GM19035 (cell line): ENCODE results near the gene ST13.
A peak's percentile ranks its signal among the peaks of the same experiment; 100 is the strongest.
"Not testable (repeated sequence)": the region's sequence is repeated elsewhere in the genome, so short reads cannot be mapped to it uniquely, and the experiment has no call there.

ENCODE experiments used
- ATAC-seq: cut with Tn5 transposase; IDR thresholded peaks from one replicate; pipeline ENCODE4 v1.9.1; 2021; ENCODE audit not compliant: unreplicated experiment

The ST13 gene

DNA sequence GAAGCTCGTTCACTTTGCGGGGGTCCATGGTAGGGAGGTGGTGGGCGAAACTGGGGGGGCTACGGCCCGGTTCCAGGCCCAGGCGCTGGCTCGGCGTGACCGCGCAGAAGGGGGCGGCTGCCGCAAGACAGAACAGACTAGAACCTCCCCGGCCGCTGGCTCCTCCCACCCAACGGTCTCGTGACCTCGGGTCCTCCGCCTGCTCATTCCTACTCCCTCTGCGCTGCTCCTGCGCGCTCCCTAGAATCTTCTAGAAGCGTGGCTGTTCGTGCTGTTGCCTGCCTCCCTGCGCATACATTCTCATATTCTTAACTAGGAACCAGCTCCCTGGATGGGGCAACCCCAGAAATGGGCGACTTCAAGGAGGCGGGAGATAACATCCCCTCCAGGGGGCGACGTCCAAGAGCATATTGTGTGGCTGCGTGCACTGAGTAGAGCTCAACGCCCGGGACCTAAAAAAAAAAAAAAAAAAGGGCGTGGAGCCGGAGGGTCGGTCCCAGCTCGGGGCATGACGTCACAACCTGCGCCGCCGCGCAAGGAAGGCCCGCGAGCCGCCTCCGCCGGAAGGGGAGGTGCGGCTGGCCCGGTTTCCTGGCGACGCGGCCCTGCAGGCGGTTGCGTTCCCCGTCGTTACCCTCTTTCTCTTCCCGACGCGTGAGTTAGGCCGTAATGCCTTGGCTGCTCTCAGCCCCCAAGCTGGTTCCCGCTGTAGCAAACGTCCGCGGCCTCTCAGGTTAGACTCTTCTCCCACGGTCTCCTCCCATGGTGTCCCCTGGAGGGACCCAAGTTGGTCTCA is at the start of gene ST13, which contains the start of gene XPNPEP3:
Gene ST13, minus strand, starts transcription at position 127 of the 796 bp plus-strand sequence. Its CDS starts 99 bp downstream, at position 28.
Gene XPNPEP3, plus strand, starts transcription at position 636 of the 796 bp plus-strand sequence. Its CDS starts 34 bp downstream, at position 670.
- ATAC-seq: peak; percentile 85

DNA sequence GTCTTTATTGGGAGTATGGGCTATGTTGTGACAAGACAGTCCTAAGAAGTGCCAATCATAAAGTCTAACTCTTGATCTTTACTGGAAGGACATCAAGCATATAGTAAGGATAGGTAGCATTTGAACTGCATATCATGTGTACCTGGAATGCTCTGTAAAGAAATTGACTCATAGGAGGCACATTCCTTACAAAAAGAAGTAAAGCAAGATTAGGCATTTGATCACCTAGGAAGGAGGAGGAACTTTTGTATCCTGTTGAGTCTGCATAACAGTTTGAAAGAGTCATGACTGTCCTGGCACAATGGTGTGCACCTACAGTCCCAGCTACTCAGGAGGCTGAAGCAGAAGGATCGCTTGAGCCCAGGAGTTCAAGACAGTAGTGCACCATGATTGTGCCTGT is 47.7 kb upstream of the ST13 start:
- no peak for ATAC-seq

DNA sequence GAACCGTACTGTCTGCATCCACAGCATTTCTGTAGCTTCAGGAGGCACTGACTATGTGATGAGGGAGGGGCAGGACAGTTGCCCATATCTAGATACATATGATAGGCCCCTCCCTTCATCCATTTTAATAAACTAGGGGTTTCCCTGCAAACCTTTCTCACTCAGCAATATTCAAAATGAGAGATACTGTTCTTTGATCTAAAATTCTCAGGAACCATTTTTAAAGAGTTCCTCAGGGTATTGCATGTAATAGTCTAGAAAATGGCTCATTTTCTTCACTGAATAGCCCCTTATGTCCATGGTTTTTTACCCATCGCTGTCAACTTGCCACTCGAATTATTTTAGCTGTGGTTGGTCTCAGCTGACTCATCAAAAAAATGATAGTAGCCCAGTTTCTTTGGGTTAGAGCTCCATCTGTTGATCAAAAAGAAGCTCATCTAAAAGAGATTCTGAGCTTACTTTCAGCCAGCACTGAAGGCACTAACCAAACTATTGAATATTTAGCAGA is 42.5 kb upstream of the ST13 start:
- no peak for ATAC-seq

DNA sequence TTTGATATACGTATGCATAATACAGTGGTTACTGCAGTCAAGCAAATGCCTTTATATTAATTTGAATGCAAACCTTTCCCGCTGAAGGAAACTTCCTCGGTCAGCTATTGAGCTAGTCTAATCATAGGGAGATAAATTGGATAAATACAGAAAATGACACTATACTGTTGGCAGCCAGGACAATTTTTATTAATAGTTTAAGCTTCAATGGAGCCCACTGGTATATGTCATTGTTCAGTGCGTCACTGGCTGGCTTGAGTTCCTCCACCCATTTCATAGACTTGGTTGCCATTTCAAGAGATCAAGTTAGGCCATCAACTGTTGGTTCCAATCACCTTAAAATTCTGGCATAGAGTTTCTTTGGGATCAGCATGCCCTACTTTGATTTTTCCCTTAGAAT is 38.0 kb upstream of the ST13 start:
- no peak for ATAC-seq

DNA sequence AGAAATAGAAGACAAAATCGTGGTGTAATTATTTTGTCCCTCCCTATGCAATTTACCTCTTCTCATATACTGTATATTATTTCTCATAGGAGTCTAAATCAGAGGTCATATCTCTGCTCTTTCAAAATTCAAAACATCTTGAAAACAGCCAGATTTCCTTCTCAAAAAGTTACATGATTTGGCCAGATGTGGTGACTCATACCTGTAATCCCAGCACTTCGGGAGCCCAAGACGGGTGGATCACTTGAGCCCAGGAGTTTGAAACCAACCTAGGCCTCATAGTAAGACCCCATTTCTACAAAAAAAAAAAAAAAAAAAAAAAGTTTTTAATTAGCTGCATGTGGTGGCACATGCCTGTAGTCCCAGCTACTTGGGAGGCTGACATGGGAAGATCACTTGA is 34.4 kb upstream of the ST13 start:
- ATAC-seq: no peak

DNA sequence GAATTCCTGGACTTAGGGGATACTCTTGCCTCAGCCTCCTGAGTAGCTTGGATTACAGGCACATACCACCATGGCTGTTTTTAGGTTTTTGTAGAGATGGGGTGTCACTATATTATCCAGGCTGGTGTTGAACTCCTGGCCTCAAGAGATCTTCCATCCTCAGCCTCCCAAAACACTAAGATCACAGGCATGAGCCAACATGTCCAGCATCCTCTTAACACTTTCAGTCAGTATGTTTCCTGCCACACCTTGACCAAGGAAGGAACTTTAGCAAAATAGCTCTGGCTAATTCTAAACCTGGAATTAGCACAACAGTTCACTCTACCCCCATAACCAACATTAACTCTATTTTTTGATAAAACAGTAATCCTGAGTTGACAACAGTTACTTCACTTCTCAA is 32.7 kb upstream of the ST13 start:
- no peak for ATAC-seq

DNA sequence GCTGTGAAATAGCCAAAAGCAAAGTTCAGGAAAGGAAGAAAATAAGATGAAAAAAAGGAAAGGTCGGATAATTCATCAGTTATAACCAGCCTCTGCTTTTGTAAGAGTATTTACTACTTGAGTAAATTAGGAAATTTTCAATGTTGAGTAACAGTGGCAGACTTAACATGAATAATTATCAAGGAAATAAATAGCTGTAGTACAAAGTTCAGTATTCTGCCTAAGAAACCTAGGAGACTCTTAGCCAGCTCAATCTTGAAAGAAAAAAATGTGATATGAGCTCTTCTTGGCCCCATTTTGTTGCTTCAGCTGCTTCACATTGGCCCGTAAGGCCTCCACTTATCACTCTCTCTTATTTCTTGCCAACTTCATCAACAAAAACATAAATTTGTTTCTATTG is 22.5 kb upstream of the ST13 start:
- no peak for ATAC-seq

DNA sequence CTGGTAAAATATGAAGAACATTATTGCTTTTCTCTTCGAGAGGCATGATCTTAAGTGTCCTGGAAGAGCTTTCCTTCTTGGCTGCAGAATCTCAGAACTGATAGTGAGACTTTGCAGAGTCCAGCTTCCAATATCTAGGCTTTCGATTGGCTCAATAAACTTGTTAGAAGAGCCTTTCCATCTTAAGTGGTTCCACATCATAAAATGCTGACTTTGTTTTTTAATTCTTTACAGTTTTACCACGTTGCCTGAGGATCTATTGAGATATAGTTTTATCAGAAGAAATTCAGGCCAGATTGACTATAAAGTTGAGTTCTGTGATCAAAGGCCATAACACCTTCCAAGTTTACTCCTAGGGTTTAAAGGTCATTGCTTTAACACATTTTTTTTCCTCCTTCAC is 21.0 kb upstream of the ST13 start:
- ATAC-seq: no peak

DNA sequence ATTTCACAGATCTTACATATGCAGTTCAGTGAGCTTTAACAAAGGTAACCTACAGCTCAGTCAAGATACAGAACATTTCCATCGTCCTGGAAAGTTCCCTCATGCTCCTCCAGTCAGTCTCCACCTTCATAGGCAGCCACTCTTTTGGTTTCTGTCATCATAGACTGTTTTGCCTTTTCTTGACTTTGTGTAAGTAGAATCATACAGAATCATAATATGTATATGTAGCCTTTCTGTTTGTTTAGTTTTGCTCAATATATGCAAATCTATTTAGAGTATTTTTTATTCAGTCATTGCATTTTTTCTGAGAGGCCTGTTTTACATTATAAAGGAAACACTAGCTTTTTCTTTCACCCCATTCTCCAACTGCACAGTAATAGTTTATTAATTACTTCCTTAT is 20.5 kb upstream of the ST13 start:
- ATAC-seq: no peak

DNA sequence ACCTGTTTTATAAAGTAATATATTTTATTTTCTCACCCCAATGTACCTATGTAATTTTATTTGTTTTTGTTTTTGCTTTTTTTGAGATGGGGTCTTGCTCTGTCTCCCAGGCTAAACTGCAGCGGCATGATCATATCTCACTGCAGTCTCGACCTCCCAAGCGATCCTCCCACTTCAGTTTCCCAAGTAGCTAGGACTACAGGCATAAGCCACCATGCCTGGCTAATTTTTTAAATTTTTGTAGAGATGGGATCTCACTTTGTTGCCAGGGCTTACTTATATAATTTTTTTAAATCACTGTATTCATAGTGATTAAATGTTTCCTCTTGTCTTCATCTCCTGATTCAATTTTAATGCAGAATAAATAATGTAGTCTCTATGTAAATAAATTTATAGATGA is 18.7 kb upstream of the ST13 start:
- no peak for ATAC-seq

DNA sequence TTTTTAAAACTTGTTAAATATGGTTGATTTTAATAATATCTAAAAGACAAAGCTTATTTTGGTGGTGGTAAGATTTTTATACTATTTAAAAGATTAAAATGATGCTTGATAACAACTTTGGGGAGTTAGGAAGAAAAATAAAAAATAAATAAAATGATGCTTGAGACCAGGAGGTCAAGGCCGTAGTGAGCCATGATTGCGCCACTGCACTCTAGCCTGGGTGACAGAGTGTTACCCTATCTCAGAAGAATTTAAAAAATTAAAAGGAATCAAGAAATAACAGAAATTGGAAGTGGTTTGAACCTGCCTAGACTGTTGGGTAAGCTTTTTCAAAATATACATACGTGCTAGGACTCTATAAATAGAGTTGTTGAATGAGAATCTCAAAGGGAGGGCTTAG is 17.6 kb upstream of the ST13 start:
- ATAC-seq: no peak

DNA sequence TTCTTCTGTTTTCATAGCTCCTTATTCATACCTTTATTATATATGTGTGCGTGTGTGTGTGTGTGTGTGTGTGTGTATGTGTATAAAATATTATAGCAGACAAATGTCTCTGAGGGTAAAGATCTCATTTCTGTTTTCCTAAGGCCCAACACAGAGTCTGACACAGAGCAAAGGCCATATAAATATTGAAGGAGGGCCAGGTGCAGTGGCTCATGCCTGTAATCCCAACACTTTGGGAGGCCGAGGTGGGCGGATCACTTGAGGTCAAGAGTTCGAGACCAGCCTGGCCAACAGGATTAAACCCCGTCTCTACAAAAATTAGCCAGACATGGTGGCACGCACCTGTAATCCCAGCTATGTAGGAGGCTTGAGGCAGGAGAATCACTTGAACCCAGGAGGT is 11.9 kb upstream of the ST13 start:
- ATAC-seq: not testable (repeated sequence)

DNA sequence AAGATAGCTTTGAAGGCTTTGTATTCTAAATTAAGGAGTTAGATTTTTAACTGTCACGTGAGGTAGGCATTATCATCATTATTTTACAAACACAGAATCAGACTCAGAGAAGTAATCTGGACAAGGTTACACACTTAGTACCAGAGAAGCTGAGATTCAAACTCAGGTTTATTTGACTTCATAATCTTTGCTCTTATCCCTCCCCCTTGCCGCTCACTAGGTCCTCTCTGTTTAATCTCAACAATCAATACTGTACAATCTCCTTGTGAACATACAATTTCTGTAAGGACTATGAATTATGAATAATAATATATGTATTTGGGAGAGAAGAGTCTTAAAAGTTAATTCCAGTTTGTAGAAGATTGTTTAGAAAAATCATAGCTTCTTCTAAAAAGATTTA is 10.7 kb upstream of the ST13 start:
- ATAC-seq: no peak

DNA sequence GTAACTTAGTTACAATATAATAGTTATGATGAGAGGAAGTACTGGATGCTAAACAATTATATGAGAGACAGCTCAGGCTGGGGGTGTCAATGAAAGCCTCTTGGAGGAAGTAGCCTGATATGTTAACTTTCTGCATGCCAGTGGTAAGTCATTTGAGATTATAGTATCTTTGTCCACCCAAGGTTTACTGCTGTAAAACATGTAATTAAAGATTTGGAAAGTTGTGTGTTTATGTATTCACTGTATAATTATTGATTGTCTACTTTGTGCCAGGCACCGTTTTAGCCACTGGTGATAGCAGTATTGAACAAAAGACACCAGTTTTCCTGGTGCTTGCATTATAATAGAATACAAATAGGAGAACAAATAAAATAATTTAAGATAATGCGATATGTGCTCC is 6.1 kb upstream of the ST13 start:
- no peak for ATAC-seq

DNA sequence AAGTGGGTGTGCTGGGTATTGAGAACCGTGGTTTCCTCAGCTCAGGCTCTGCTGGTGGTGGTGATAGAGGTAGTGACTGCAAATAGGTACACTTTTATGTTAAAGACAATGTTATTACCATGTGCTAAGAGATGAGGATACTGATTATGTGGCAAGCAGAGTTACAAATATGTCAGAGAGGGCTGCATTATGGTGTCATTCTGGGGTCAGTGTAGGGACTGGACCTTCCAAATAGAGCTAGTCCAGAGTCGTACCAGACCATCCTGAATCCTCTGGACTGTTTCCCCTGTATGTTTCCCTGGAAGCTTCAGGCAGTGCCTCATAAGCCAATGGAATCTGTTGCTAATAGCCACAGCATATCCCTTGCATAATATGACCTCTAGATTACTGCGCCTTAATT is 5.6 kb upstream of the ST13 start, which contains the start of gene DNAJB7:
Gene DNAJB7, minus strand, starts transcription at position 101 of the 400 bp plus-strand sequence. CDS start 119 bp downstream, outside the sequence.
- no peak for ATAC-seq

DNA sequence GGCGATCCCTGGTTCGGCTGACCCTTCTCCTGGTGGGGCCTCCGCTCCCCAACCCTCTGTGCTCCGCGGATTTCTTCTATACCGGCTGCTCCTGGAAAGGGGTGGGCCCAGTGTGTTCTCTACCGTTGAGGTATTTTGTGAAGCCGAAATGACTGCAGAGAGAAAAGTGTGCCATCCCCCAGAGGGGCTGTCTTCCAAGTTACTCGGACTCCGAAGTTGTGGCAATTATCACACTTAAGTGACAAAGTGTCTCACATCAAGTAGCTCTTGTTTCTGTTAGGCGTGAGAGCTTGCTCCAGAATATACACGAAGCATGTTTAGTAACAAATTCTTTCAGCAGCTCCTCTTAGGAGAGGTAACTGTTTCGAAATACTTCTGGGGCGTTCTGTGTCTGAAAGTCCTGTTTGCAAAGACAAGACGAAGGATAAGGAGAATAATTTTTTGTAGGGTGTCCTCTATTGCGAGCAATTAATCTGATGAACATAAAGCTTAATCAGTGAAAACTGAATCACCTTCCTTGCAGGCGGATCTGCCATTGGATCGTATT is 943 bp upstream of the ST13 start:
- ATAC-seq: no peak

DNA sequence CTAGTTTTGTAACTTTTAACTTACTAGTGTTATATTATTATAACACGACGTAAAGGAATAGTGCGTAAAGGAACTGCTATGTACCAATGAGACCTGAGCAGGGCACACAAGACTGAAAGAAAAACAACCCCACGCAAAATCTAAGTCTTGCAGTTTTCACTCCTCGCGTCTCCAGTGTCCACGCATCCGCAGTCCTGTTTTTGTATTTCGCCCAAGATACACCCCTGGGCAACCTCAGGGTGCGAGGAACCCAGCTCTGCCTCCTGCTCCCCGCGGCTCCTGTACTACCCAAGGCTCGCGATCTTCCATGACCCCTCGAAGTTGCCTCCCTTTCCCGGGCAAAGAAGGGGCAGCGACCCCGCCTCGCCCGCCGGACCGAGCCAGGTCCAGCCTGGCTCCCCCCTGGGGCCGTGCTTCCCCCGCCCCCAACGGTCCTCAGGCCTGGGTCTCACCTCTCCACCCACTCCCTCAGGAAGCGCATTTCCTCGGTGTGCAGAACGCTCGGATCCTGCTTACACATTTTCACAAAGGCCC is 393 bp downstream of the ST13 start:
- ATAC-seq: peak; percentile 24

DNA sequence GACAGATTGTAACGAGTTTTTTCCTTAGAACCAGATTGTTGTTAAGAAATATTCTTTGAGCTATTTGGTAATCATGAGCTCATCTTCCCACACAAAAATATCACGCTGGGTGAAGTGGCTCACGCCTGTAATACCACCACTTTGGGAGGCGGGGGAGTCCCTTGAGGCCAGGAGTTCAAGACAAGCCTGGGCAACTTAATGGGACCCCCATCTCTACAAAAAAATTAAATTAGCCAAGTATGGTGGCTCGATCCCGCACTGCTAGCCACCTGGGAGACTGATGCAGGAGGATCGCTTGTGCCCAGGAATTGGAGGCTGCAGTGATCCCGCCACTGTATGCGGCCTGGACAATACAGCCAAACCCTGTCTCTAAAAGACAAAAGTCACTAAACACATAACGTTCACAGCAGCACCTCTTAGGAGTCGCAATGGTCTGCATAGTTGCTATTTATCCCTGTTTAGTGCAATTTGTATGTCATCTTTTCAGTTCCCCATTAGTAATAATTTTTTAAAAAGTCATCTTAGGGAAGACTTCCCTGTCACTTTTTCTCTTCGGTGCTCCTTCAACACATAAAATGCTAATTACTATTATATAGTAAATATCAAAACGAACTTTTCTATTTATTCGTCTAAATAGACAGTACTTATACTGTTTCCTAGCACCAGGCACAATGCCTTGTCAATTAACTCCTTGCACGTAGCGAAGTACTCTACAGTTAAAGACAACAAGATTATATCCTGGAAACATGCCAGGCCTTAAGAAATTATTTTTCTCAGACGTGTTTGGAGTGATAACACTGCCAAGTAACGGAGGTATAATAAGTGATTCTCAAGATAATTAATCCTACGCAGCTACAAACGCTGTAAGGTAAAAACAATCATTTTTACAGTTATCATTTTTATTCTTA is 1.1 kb downstream of the ST13 start:
- ATAC-seq: no peak

DNA sequence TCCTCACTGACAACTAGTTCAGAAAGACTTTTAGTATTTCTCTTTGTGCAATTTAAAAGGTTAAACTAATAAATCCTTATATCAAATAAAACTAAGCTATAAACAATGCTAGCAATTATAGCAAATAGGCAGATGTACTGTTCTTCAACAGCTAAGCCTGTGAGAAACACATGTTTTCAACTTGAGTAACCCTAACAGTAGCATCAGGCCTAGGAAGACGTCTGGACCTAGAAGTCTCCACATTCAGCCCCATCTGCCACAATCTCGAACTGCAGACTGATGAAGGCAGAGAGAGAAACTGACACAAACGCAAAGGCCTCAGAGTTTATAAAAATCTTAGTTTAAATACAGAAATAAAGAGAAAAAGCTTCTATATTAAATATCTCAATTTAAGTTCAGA is 2.5 kb downstream of the ST13 start:
- no peak for ATAC-seq

DNA sequence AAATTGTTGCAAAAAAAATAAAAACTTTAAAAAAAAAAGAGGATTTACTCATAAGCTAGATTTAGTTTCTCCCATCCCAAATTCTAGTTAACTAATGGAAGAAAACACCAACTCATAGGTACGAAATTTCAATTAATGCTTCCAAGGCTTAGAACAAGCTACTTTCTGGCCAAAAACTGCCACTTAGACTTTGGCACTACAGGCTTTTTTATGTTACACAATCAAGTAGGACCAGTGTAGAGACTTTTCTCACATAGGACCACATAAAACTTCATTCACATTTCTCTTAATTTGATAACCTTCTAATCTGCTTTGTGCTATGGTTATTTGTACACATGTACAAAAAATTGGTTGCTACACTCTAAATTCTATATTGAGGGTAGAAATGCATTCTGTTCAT is 3.1 kb downstream of the ST13 start:
- no peak for ATAC-seq

DNA sequence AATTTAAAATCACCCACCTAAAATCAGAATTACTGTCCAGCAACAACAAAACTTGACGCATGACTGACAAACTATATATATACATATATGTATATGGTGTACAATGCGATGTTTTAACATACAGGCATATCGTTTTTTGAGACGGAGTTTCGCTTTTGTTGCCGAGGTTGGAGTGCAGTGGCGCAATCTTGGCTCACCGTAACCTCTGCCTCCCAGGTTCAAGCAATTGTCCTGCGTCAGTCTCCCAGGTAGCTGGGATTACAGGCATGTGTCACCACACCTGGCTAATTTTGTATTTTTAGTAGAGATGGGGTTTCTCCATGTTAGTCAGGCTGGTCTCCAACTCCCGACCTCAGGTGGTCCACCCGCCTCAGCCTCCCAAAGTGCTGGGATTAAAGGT is 10.6 kb downstream of the ST13 start:
- not testable (repeated sequence) for ATAC-seq
